Smooth muscle cell (in vitro differentiated cells): ENCODE data around the gene MAPK9. TPM values are rescaled to one million over a fixed set of nuclear protein-coding genes. Genes with fewer than 3 reads are reported as not detected.
A peak's percentile ranks its signal among the peaks of the same experiment; 100 is the strongest.

Experiments
- DNase-seq: peaks from one replicate; lab custom pipeline; 2025; ENCODE audit not compliant: unreplicated experiment; lab: John Stamatoyannopoulos, UW
- H2AFZ ChIP-seq: fragments of 200-600 bp; sonication (generic); 2 replicates; pipeline ENCODE4 v1.6.0; 2016; ENCODE audit warnings: antibody characterized with exemption, low read depth, mild to moderate bottlenecking
- H3F3A ChIP-seq: fragments of 200-600 bp; sonication (generic); 2 replicates; pipeline ENCODE4 v1.6.0; 2017; ENCODE audit warnings: antibody characterized with exemption, low read depth
- H3K27ac ChIP-seq: fragments of 200-600 bp; sonication (generic); 2 replicates; pipeline ENCODE4 v1.5.1; 2016; ENCODE audit warnings: low read depth, mild to moderate bottlenecking
- H3K27me3 ChIP-seq: fragments of 200-600 bp; sonication (generic); 2 replicates; pipeline ENCODE4 v1.6.1; 2016; ENCODE audit warnings: low read depth, mild to moderate bottlenecking
- H3K36me3 ChIP-seq: fragments of 200-600 bp; sonication (generic); 2 replicates; pipeline ENCODE4 v1.5.1; 2016; ENCODE audit warnings: low read depth
- H3K4me1 ChIP-seq: fragments of 200-600 bp; sonication (generic); 2 replicates; pipeline ENCODE4 v1.5.1; 2016; ENCODE audit warnings: low read depth
- H3K4me2 ChIP-seq: fragments of 200-600 bp; sonication (generic); 2 replicates; pipeline ENCODE4 v1.6.0; 2016; ENCODE audit warnings: mild to moderate bottlenecking
- H3K4me3 ChIP-seq: fragments of 200-600 bp; sonication (generic); 2 replicates; pipeline ENCODE4 v1.5.1; 2016; ENCODE audit warnings: mild to moderate bottlenecking
- H3K79me2 ChIP-seq: fragments of 200-600 bp; sonication (generic); 2 replicates; pipeline ENCODE4 v1.6.0; 2016; ENCODE audit warnings: low read depth, mild to moderate bottlenecking
- H3K9ac ChIP-seq: fragments of 200-600 bp; sonication (generic); 2 replicates; pipeline ENCODE4 v1.6.0; 2016; ENCODE audit warnings: low read depth
- H3K9me3 ChIP-seq: fragments of 200-600 bp; sonication (generic); replicated peaks from 2 replicates; pipeline ENCODE4 v1.5.1; 2016; ENCODE audit warnings: low read depth
- H4K20me1 ChIP-seq: fragments of 200-600 bp; sonication (generic); 2 replicates; pipeline ENCODE4 v1.6.0; 2016; ENCODE audit warnings: low read depth
- CTCF ChIP-seq: fragments of 200-600 bp; sonication (generic); IDR thresholded peaks from 2 replicates; pipeline ENCODE4 v1.5.1; 2017; ENCODE audit warnings: borderline replicate concordance, mild to moderate bottlenecking, antibody characterized with exemption; ENCODE audit not compliant: insufficient read depth, poor library complexity, severe bottlenecking
- WGBS: methylation state at CpG from one replicate; pipeline ENCODE4 v1.1.7; 2016; ENCODE audit warnings: low lambda C conversion rate; 5-methylcytosine and 5-hydroxymethylcytosine counted together
- polyA plus RNA-seq: library from polyadenylated mRNA; unstranded; fragments of >200 nt; fragmentation: Nextera tagmentation; extraction: Ambion mirVana; gene quantifications from 2 replicates; pipeline ENCODE4 v1.2.1, GENCODE V29; 2016
- total RNA-seq: library from RNA; depleted of rRNA; stranded (reverse); fragments of >200 nt; gene quantifications from 2 replicates; pipeline ENCODE4 v1.2.3, GENCODE V29; 2014

Gene MAPK9
- total and polyA plus RNA-seq, 2 experiments from 2014 or later = 34.8 to 40.9 TPM

- no peaks in the 10 kb centered on the region for H3K9me3 ChIP-seq
- no peaks in the 10 kb centered on the region for H3K27me3 ChIP-seq
- no peaks in the 10 kb centered on the region for H3K79me2 ChIP-seq
- no peak overlapping the region for H3K4me3 ChIP-seq
- H3K4me2 ChIP-seq = no peak overlapping the region
- H3K4me1 ChIP-seq = peaks cover 7% of the 10 kb centered on the region
- 94% methylated on average over 1 of the region's 1 CpG for WGBS
- no peak overlapping the region for H3K27ac ChIP-seq
- TF ChIP-seq CTCF = no peak
- H3K36me3 ChIP-seq = peaks cover 17% of the 10 kb centered on the region
- H4K20me1 ChIP-seq = no peaks in the 10 kb centered on the region
- DNase-seq = no peak
- H2AFZ ChIP-seq = no peak overlapping the region
- H3K9ac ChIP-seq = no peak overlapping the region
- no peaks in the 10 kb centered on the region for H3F3A ChIP-seq
Observed at GRCh38 chr5:180235846-180236245, 56.0 kb downstream of the MAPK9 start.

- H3K9me3 ChIP-seq = no peaks in the 10 kb centered on the region
- H3K36me3 ChIP-seq = peaks cover 17% of the 10 kb centered on the region
- no peak overlapping the region for H3K9ac ChIP-seq
- no peak for TF ChIP-seq CTCF
- no peaks in the 10 kb centered on the region for H3K79me2 ChIP-seq
- H3K4me3 ChIP-seq = no peak overlapping the region
- peaks cover 7% of the 10 kb centered on the region for H3K4me1 ChIP-seq
- no peak for DNase-seq
- H3F3A ChIP-seq = no peaks in the 10 kb centered on the region
- no peaks in the 10 kb centered on the region for H4K20me1 ChIP-seq
- H3K27ac ChIP-seq = no peak overlapping the region
- H3K4me2 ChIP-seq = no peak overlapping the region
- H2AFZ ChIP-seq = no peak overlapping the region
- 91% methylated on average over 5 of the region's 5 CpGs for WGBS
- no peaks in the 10 kb centered on the region for H3K27me3 ChIP-seq
Observed at GRCh38 chr5:180235077-180235476, 56.8 kb downstream of the MAPK9 start.

GRCh38 chr5:180234271-180234670 is 57.6 kb downstream of the MAPK9 start:
- Histone ChIP-seq H3K79me2 (no peaks in the 10 kb centered on the region), H3K4me3 (no peak overlapping the region), H2AFZ (no peak overlapping the region), H3K9ac (no peak overlapping the region), H3F3A (no peaks in the 10 kb centered on the region), H3K4me2 (no peak overlapping the region), H3K4me1 (peaks cover 7% of the 10 kb centered on the region), H3K27ac (no peak overlapping the region), H3K27me3 (no peaks in the 10 kb centered on the region), H3K9me3 (no peaks in the 10 kb centered on the region), H4K20me1 (no peaks in the 10 kb centered on the region), H3K36me3 (peaks cover 11% of the 10 kb centered on the region)
- 96% methylated on average over 15 of the region's 15 CpGs for WGBS
- TF ChIP-seq CTCF = no peak
- DNase-seq = no peak

GRCh38 chr5:180233729-180234128 is 58.2 kb downstream of the MAPK9 start:
- no peak for DNase-seq
- TF ChIP-seq CTCF = no peak
- no peaks in the 10 kb centered on the region for H4K20me1 ChIP-seq
- H3K36me3 ChIP-seq = peaks cover 10% of the 10 kb centered on the region
- H2AFZ ChIP-seq = no peak overlapping the region
- H3K4me2 ChIP-seq = no peak overlapping the region
- no peaks in the 10 kb centered on the region for H3K79me2 ChIP-seq
- no peaks in the 10 kb centered on the region for H3F3A ChIP-seq
- H3K27ac ChIP-seq = peak overlapping the region; percentile 70
- no peaks in the 10 kb centered on the region for H3K9me3 ChIP-seq
- 95% methylated on average over 11 of the region's 11 CpGs for WGBS
- H3K9ac ChIP-seq = no peak overlapping the region
- H3K4me1 ChIP-seq = peaks cover 7% of the 10 kb centered on the region
- no peaks in the 10 kb centered on the region for H3K27me3 ChIP-seq
- no peak overlapping the region for H3K4me3 ChIP-seq
